GM18499 (cell line): ENCODE results near the gene SAMD14.

ENCODE experiments used
- ATAC-seq: cut with Tn5 transposase; IDR thresholded peaks from one replicate; pipeline ENCODE4 v1.9.1; 2021; ENCODE audit warnings: moderate number of reproducible peaks; ENCODE audit not compliant: insufficient read depth, unreplicated experiment

Gene SAMD14

GRCh38 chr17:50129728-50130558, at the start of gene SAMD14:
TSS of gene SAMD14 (minus strand) at chr17:50130160. CDS start at chr17:50124959, 5,201 bp downstream.
- ATAC-seq: no peak

DNA sequence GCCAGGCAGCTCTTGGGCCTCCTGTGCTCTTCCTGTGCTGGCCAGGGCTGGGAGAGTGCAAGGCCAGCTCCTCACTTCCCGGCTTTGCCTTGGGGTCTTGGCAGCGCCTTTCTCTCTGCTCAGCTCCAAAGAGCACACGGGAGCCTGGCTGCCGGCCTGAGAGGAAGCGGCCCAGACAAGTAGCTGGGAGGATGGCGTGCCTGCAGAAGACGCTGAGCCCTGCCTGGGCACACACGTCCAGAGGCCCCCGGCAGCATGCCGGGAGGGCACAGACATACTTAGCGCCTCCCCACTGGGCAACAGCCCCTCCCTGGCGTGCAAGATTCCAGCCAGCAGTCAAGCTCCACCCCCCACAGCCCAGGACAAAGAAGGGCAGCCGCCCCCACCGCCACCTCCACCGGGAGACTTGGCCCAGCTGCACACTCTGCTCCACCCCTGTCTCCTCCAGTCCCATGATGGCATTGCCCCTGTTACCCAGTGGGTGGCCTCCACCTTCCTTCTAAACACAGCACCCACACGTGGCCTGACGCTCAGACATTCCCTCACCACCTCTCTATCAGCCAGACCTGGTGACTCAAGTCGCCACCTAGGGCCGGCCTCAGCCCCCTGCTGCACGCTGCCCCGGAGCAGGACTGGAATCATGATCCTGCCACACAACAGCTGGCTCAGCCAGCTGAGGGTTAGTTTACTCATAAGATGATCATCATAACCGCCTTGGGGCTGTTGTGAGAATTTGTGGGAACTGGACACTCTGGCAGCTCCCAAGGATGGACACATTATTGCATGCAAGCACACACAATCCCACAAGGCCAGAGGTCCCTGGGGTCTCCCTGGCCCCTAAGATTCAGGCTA, 48.2 kb upstream of the SAMD14 start:
- no peak for ATAC-seq

DNA sequence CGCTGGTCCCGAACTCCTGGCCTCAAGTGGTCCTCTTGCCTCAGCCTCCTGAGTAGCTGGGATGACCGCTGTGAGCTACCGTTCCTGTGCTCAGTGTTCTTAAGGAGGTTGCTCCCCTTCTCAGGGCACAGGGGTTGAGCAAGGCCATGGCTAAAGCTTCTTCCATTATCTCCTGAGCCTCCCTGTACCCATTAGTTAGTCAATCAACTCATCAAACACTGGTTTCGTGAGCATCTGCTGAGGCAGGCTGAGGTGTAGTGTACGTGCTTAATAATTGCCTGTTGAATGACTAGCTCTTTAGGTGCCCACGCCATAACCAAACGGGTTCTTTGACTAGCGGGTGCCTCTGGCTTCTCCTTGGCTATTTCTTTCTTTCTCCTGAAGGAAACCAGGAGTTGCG, 47.5 kb upstream of the SAMD14 start:
- ATAC-seq: no peak

DNA sequence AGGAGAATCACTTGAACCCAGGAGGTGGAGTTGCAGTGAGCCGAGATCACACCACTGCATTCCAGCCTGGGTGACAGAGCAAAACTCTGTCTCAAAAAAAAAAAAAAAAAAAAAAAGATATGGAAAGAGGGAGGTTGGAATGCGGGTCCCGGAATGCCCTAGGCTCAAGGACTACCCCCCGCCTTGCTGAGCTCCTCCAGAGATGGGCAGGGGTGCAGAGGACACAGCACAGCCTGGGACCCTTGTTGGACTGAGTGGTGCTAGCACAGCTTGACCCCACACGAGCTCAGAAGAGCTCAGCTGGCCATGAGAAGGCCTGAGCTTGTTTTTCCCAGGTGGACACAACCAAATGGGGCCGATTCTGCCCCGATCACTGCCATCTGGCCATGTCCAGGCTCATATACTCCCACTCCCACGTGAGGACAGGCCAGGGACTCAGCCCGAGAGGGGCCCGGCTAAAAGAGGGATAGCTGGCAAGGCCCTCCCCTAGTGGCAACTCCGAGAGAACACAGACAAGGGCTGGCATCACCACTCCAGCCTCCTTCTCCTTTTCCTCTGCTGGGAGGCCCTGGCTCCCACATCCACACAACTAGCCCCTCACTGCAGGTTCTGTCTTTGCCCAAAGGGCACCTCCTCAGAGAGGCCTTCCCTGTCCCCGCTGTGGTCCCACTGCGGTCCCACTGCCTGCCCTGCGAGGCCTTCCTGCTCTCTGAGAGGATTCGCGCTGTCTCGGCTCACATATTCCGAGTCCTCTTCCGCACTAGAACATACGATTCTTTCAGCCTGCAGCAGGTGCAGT, 46.8 kb upstream of the SAMD14 start:
- no peak for ATAC-seq

- ATAC-seq: no peak
Measured at GRCh38 chr17:50175035-50175807, 45.3 kb upstream of the SAMD14 start.

DNA sequence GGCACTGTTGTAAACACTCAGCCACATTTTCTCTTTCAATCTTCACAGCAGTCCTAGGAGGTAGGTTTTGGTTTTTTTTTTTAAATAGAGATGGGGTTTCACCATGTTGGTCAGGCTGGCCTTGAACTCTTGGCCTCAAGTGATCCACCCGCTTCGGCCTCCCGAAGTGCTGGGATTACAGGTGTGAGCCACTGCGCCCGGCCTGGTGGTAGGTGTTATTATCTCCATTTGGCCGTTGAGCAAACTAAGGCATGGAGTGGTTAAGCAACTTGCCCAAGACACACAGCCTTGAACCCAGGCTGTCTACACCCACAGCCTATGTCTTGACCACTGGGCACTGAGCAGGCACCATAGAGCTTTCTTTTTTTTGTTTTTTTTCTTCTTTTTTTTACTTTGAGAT, 44.5 kb upstream of the SAMD14 start:
- ATAC-seq: no peak

GRCh38 chr17:50173335-50173941, 43.5 kb upstream of the SAMD14 start:
- ATAC-seq: no peak

GRCh38 chr17:50172936-50173334, 43.0 kb upstream of the SAMD14 start:
- ATAC-seq: no peak

GRCh38 chr17:50172130-50172529, 42.2 kb upstream of the SAMD14 start:
- ATAC-seq: no peak

DNA sequence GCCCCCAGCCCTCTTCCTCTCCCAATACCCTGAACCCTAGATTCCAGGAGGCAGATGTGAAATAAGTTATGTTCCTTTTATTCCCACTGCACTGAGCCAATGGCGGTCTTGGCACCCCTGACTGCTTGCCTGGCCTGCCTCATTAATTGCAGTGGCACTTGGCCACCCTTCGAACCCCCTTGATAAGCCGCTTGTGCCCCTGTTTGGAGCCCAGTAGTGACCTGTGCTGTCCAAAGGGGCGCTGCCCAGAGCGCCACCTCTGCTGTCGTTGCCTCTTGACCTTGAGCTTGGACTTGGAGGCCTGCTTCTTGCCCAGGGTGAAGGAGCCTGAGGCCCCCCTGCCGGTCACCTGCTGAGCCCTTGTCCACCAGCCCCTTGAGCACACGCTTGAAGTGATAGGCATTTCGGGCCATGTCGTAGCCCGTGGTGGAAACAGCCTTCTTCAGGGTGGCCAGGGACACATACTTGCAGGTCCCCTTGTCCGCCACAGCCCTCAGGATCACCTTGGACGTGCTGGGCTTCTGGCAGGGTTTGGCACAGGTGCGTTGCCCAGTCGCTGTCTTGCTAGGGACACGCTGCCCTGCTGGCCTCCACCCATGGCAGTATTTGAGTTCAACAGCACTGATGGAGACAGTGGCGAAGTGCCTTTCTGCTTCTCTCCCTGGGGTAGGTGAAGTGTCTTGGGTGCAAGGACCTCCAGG, 41.6 kb upstream of the SAMD14 start:
- no peak for ATAC-seq

DNA sequence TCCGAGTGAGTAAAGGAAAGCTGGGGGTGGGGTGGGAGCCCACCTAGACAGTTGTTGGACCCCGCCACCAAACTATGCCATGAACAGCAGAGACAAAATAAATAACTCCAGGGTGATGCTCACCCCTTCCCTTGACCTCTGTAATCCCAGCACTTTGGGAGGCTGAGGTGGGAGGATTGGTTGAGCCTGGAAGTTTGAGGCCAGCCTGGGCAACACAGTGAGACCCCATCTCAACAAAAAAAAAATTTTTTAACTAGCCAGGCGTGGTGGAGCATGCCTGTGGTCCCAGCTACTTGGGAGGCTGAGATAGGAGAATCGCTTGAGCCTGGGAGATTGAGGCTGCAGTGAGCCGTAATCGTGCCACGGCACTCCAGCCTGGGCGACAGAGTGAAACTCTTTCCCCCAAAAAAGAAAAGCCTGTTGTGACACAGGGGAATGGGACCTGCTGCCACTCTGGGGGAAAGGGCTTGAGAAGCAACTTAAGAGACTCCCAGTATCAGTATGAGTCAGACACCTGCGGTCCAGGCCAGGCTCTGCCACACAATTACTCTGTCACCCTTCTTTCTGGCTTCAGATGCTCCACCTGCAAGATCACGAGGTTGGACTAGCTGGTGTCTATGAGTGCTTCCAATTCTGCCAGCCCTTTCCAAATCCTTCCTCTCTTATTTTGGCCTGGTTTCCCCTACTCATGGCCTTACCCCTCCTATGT, 40.9 kb upstream of the SAMD14 start:
- no peak for ATAC-seq

DNA sequence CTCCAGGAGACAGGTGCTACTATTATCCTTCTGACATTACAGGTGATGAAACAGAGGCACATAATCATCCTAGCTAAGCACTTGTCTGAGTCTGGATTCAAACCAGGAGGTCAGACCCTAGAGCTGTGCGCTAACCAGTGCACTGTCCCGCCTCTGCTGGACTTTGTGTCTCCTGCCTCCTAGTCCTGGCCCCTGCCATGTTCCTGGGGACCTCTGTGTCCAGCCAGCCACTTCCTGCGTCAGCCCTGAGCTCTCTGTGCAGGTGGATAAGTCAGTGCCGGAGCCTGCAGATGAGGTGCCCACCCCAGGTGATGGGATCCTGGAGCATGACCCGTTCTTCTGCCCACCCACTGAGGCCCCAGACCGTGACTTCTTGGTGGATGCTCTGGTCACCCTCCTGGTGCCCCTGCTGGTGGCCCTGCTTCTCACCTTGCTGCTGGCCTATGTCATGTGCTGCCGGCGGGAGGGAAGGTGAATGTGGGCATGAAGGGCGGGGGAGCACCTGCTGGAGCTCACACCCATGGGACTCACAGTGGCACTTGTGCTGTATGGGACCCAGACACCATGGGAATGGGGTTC, 40.0 kb upstream of the SAMD14 start:
- no peak for ATAC-seq

- no peak for ATAC-seq
Measured at GRCh38 chr17:50169121-50169764, 39.3 kb upstream of the SAMD14 start.

DNA sequence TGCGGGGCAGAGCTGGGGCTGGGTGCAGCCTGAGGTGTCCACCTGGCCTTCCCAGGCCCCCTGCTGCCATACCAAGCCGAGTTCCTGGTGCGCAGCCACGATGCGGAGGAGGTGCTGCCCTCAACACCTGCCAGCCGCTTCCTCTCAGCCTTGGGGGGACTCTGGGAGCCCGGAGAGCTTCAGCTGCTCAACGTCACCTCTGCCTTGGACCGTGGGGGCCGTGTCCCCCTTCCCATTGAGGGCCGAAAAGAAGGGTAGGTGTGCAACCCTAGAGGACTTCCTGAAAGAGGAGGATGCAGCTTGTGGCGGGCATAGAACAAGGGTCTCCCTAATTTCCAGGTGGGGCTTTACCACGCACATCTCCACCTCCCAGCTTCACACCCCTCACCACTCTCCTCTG, 38.4 kb upstream of the SAMD14 start:
- ATAC-seq: no peak

DNA sequence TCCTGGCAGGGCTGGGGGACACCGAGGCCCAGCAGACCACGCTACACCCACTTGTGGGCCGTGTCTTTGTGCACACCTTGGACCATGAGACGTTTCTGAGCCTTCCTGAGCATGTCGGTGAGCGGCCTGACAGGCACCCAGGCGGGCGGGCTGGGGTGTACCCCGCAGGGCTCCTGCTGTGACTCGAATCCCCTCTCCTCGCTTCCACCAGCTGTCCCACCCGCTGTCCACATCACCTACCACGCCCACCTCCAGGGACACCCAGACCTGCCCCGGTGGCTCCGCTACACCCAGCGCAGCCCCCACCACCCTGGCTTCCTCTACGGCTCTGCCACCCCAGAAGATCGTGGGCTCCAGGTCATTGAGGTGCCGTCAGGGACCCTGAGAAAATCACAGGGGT, 37.4 kb upstream of the SAMD14 start:
- no peak for ATAC-seq

- no peak for ATAC-seq
Measured at GRCh38 chr17:50166518-50167181, 36.7 kb upstream of the SAMD14 start.
